Stimulated activated naive CD8-positive, alpha-beta T cell treated with anti-CD3 and anti-CD28 coated beads, Interleukin-15, Interleukin-2, amounts not matched to agents 100 U/mL and 50 U/mL, for 24 hours (primary cell): ENCODE data around the gene HNRNPM.
"Not testable (repeated sequence)": the region's sequence is repeated elsewhere in the genome, so short reads cannot be mapped to it uniquely, and the experiment has no call there.

ENCODE experiments used
- ATAC-seq: fragments of 150-1000 bp; cut with Tn5 transposase; one replicate; pipeline ENCODE4 v1.10.0; 2021
- DNase-seq: peaks from one replicate; pipeline ENCODE4 v3.0.0; 2021

The HNRNPM gene

GRCh38 chr19:8513036-8513686, 68.4 kb downstream of the HNRNPM start:
- no peak for ATAC-seq
- no peak for DNase-seq

- ATAC-seq = peak; percentile 94
- DNase-seq = peak; percentile 99
Observed at GRCh38 chr19:8513687-8514504, 69.1 kb downstream of the HNRNPM start, which contains the start of gene ZNF414. Gene ZNF414 (minus strand): TSS chr19:8514167. CDS start chr19:8514046, 121 bp downstream.

- ATAC-seq, DNase-seq: not testable (repeated sequence)
Observed at GRCh38 chr19:8514505-8515009, 69.8 kb downstream of the HNRNPM start.

GRCh38 chr19:8515317-8515716, 70.5 kb downstream of the HNRNPM start:
- ATAC-seq = peak; percentile 19
- DNase-seq = peak; percentile 58

- DNase-seq (no peak), ATAC-seq (no peak)
Observed at GRCh38 chr19:8517551-8518442, 73.0 kb downstream of the HNRNPM start.

- no peak for ATAC-seq
- no peak for DNase-seq
Observed at GRCh38 chr19:8518536-8518935, 73.8 kb downstream of the HNRNPM start.

- DNase-seq = no peak
- no peak for ATAC-seq
Observed at GRCh38 chr19:8519388-8519787, 74.6 kb downstream of the HNRNPM start.

- DNase-seq = no peak
- ATAC-seq = no peak
Observed at GRCh38 chr19:8525401-8525684, 80.6 kb downstream of the HNRNPM start.

GRCh38 chr19:8526345-8527091, 81.7 kb downstream of the HNRNPM start:
- ATAC-seq (no peak), DNase-seq (no peak)

- DNase-seq (no peak), ATAC-seq (no peak)
Observed at GRCh38 chr19:8528500-8528899, 83.7 kb downstream of the HNRNPM start.

- DNase-seq = no peak
- no peak for ATAC-seq
Observed at GRCh38 chr19:8529369-8530006, 84.7 kb downstream of the HNRNPM start.

GRCh38 chr19:8530061-8530679, 85.4 kb downstream of the HNRNPM start:
- DNase-seq (no peak), ATAC-seq (no peak)

GRCh38 chr19:8531470-8531869, 86.7 kb downstream of the HNRNPM start:
- DNase-seq (no peak), ATAC-seq (no peak)

GRCh38 chr19:8532225-8532624, 87.5 kb downstream of the HNRNPM start:
- ATAC-seq = no peak
- no peak for DNase-seq

GRCh38 chr19:8536282-8536681, 91.5 kb downstream of the HNRNPM start:
- no peak for ATAC-seq
- no peak for DNase-seq

- no peak for DNase-seq
- ATAC-seq = no peak
Observed at GRCh38 chr19:8537099-8537498, 92.3 kb downstream of the HNRNPM start.
